HS-27A (cell line): ENCODE results near the gene PAPSS2.
"Not testable (repeated sequence)": the region's sequence is repeated elsewhere in the genome, so short reads cannot be mapped to it uniquely, and the experiment has no call there.

ENCODE experiments used
- DNase-seq: peaks from one replicate; pipeline ENCODE4 v3.0.0-alpha.2; 2012; ENCODE audit warnings: low read depth, missing footprints

Gene PAPSS2

GRCh38 chr10:87705339-87705738 is 45.7 kb downstream of the PAPSS2 start:
- DNase-seq, result no peak

DNA sequence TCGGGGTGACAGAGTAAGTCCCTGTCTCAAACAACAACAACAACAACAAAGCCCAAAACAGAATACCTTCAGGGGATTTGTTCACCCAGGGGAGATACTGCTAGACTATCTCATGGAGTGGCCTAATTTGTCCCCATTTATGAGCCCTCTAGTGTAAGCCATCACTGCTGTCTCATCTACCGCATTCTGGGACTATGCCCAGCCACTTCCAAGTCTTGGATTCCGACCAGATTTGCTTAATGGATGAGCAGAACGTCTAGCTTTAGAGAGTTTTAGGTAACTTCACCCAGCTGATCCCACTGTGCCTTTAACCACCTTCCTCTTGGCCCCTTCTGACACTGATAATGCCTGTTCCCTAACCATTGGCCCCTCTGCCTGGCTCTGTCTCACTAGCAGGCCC is 47.1 kb downstream of the PAPSS2 start:
- DNase-seq, result no peak

GRCh38 chr10:87707254-87707653 is 47.6 kb downstream of the PAPSS2 start:
- DNase-seq, result no peak

DNA sequence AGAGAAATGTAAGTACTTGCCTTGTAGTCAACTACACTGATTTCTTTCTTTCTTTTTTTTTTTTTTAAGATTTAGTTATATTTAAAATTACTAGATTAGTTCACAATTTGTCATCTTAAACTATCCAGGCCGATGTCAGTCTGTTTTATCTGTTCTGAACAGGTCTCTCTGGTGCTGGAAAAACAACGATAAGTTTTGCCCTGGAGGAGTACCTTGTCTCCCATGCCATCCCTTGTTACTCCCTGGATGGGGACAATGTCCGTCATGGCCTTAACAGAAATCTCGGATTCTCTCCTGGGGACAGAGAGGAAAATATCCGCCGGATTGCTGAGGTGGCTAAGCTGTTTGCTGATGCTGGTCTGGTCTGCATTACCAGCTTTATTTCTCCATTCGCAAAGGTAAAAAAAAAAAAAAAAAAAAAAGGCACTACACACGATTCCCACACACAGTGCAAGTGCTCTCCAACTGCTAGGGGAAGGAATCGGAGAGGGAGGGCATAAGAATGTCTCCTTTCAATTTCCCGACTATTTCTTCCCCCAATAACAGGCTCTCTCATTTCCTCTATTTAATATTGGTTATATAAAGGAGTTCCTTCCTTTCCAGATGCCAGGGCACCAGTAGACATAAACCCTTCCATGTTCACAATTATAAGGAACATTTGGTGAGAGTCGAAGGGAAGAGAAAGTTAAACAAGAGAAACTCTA is 53.4 kb downstream of the PAPSS2 start:
- no peak for DNase-seq

GRCh38 chr10:87713707-87714106 is 54.0 kb downstream of the PAPSS2 start:
- DNase-seq, result no peak

DNA sequence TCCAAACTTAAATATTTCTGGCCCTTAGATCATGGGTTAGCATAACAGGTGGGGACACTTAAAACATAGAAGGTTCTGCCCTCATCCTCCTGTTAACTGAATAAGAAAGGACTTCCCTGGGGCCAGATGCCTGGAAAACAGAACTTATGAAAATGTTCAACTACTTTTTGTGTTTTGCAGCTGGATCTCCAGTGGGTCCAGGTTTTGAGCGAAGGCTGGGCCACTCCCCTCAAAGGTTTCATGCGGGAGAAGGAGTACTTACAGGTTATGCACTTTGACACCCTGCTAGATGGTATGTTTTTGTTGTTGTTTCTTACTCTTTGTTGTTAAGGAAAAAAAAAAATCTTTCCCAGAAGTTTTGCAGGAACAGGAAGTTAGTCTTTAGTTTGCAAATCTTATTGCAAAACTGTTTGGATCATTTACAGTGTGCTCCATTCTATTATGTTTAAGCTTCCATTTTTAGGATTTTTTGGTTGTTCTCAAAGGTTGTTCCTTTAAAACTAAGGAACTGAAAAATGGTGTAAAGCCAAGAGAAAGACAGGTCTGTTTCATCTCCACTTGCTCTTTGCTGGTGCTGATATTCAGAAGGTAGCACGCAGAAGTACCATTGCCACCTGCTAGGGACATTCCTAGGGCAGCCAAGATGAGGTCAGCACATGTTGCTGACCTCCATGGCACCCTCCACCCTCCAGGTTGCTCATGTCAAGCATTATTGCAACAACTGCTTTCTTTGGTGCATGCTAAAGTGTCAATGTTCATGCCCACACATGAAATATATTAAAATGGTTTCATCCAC is 56.1 kb downstream of the PAPSS2 start:
- no peak for DNase-seq

DNA sequence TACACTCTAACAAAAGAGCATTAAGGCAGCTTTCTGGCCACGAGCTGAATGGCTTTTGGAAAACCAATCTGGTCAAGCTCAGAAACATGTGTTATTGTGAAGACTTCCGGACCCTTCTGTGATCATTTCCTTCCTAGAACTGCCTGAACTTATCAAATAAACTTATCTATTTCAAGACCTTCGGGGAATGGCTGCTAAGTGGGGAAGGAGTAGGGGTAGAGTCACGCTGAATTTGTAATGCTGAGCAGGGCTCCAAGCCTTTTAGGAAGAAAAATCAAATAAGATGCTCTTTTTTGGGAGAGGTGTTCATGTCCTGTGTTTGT is 56.6 kb downstream of the PAPSS2 start:
- DNase-seq, result no peak

DNA sequence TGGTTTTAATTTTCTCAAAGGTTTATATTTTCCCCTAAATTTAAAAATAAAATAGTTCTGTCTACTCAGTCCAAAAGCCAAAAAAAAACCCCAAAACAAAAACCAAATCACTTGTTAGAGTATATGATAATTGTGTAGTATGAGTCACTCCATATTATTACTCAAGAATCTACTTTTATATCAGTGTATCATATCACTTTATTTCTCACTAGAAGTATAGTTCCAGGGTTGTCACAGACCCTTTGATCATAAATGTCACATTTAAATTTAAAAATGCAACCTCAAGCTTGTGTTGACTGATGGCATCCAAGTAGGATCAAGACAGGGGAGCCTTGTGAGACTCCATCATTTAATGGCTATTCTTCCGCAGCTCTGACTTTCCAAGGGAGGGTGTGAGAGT is 61.0 kb downstream of the PAPSS2 start:
- DNase-seq, result no peak

- no peak for DNase-seq
Observed at GRCh38 chr10:87721781-87722180, 62.1 kb downstream of the PAPSS2 start.

DNA sequence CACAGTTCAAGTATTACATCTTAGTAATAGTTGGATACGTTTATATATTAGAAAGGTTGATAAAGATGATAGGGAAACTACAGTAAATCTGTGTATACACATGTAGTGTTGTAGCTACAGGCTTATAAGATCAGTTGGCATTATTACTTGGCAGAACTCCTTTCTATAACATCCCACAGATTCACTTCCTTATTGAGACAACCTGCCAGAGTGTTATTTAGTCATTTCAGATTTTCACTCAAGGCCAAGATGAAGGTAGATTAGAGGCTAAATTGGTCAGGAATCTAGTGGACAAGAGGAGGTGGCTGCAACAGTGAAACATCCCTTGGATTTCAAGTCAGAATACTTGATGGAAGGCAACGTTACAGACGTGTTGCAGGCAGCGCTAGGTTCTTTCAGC is 63.0 kb downstream of the PAPSS2 start:
- DNase-seq, result no peak

- no peak for DNase-seq
Observed at GRCh38 chr10:87723500-87723899, 63.8 kb downstream of the PAPSS2 start.

- no peak for DNase-seq
Observed at GRCh38 chr10:87724789-87725188, 65.1 kb downstream of the PAPSS2 start.

DNA sequence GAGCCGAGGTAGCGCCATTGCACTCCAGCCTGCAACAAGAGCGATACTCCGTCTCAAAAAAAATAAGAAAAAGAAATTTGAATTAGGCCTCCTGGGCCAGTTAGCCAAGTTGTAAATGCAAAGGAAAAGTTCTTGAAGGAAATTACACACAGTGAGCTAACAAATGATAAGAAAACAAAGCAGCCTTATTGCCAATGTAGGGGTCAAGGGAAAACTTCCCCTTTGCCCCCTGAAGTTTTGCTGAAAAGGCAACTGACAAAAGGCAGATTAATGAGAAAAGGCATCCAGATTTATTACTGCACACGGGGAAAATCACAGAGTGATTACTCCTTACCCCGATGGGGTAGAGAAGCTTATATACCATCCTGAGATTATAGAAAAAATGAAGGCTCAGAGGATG is 70.3 kb downstream of the PAPSS2 start:
- no peak for DNase-seq

- DNase-seq, result no peak
Observed at GRCh38 chr10:87733081-87733480, 73.4 kb downstream of the PAPSS2 start.

DNA sequence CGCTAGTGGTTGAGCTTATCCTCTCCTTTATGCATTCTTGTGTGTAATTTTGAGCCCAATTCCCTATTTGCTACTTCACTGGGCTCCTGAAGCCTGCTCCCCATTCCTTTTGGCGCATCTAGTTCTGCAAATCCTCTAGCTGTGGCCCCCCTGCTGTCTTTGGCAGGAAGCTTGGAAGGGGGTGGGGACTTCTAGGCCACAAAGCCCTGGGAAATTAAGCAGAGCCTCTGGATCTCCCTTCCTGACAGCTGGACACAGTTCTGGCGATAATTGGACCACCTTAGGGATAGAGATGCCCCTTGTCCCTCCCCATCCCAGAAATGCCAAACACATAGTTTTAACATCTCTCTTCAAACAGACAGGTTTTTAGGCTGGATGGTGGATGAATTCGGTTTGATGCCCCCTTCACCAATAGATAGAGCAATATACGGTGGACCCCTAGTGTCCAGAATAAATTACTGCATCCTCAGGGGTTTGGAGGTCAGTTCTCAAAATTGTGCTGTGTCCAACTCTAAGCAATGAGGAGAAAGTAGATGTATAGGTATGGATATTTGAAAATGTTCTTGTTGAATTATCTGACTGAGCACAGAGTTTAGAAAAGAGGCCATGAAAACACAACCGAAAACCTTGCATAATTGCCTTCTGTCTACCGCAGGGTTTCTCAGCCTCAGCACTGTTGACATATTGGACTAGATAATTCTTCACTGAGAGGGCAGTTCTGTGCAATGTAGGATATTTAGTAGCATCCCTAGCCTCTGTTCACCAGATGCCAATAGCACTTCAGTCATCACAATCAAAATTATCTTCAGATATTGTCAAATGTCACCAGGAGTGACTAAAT is 75.5 kb downstream of the PAPSS2 start:
- peak; percentile 9 for DNase-seq

DNA sequence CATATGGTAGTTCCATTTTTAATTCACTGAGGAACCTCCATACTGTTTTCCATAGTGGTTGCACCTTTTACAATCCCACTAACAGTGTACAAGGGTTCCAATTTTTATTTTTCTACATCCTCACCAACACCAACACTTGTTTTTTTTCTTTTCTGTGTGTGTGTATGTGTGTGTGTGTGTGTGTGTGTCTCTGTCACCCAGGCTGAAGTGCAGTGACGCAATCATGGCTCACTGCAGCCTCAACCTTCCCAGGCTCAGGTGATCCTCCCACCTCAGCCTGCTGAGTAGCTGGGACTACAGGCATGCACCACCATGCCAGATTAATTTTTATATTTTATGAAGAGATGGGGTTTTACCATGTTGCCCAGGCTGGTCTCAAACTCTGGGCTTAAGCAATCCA is 78.6 kb downstream of the PAPSS2 start:
- DNase-seq, result not testable (repeated sequence)

DNA sequence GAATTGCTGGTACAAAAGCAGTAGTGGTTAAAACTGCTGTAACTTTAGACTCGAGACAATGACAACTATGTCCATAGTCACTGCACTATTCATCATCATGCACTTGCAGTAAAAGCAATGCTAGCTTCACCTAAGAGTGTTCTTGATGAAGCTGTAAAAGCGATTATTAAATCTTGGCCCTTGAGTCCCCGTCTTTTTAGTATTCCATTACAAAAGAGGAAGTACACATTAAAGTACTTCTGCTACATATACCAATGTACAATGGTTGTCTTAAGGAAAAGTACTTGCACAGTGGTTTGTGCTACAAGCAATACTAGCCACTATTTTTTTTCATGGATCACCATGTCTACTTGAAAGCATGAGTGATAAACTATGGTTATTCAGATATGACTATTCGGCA is 80.0 kb downstream of the PAPSS2 start:
- no peak for DNase-seq

GRCh38 chr10:87740254-87740655 is 80.6 kb downstream of the PAPSS2 start:
- DNase-seq, result no peak

GRCh38 chr10:87742992-87743610 is 83.4 kb downstream of the PAPSS2 start:
- DNase-seq, result not testable (repeated sequence)

DNA sequence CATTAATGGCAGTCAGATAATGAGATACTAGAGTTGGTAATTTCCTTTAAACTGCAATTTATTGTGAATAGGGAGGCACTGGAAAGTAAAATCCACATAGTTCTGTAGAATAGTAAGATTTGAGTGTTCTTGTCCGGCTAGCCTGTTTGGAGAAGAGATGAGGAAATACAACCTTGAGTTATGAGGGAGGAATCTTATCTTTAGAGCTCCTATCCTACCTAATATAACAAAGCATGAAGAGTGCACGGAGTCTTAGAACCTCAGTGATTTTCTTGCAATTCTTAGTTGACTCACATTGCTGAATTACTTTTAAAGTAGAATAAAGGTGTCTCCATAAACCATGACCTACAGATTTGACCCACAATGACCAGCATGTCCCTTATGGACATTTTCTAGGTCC is 84.9 kb downstream of the PAPSS2 start:
- no peak for DNase-seq

GRCh38 chr10:87746911-87747310 is 87.2 kb downstream of the PAPSS2 start:
- DNase-seq, result no peak

- DNase-seq, result not testable (repeated sequence)
Observed at GRCh38 chr10:87748244-87748643, 88.6 kb downstream of the PAPSS2 start.
